ENCODE data around the gene GJC1. TPM values are rescaled to one million over a fixed set of nuclear protein-coding genes. Genes with fewer than 3 reads are reported as not detected.

The GJC1 gene
- 46.7 TPM for polyA plus RNA-seq (2013, experiment 1 of 2; ENCODE audit: insufficient read length)
- polyA plus RNA-seq (2013, experiment 2 of 2; ENCODE audit: insufficient read length) = 28.7 TPM

DNA sequence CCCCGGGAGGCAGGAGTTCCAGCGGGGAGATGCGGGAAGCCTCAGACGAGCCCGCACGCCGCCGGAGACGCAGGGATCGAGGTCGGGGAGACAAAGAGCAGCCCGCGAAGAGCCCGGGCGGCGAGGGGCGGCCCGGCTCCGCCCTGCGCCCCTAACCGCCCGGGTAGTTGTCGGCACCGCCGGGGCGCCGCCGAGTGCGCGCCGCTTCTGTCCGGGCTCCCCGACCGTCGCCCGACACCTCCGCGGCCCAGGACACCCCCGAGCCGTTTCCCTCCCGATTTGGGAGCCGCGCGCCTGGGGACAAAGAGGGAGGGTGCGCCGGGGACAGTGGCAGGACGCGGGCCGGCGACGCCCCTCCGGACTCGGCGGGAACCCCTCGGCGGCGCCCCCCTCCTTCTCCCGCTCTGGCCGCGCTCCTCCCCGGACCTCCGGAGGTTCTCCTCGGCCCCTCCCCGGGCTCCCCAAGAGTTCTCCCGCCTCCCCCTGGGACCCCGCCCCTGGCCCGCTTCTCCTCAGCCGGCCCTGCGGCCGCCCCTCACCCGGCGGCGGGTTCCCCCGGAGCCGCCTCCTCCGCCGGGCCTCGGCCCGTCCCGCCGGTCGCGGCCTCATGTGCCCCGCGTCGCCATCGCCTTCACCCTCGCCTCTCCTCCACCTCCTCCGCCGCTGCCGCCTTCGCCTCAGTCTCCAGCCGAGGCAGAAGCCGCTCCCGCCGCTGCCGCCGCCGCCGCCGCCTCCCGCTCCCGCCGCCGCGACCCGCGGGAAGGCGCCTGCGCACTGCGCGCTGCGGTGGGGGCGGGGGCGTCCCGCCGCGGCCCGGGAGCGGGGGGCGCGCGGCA lies at the start of gene GJC1:
TSS of gene GJC1 (minus strand) at position 765 of the 836 bp plus-strand sequence. CDS start 24,470 bp downstream, outside the sequence.
- peak; percentile 47 for DNase-seq

DNA sequence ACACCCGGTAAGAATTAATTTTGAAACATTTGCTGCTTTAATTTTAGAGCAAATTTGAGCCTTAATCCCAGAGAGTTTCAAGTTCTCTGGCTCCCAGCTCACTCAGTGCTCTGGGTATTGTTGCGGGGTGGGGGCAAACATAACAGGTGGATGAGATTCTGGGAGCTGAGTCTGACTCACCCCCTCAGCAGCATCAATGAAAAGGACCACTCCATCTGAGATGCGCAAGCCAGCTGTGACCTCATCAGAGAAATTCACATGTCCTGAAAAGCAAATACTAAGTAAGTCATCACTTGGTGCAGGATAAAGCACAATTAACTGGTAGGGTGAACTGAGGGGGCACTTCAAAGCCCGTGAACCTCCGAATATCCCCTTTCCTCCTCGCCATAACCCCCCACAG lies 49.3 kb upstream of the GJC1 start:
- no peak for DNase-seq

- DNase-seq = peak; percentile 49
Measured at GRCh38 chr17:44878627-44879221, 48.6 kb upstream of the GJC1 start.

DNA sequence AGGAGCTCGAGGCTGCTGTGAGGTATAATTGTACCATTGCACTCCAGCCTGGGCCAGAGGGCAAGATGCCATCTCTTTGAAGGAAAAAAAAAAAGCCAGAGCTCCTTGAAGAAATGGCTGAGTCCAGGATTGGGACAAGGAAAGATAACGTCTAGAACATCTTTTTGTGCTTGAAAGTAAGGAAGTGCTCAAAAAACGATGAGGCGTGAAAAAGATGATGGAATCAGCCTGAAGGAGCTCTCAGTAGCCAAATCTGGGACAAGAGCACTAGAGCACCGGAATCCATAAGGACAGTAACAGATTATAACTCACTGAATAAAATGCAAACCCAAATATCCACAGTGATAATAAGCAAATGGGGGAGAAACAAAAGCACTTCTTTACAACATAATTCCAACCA lies 47.0 kb upstream of the GJC1 start:
- no peak for DNase-seq

DNA sequence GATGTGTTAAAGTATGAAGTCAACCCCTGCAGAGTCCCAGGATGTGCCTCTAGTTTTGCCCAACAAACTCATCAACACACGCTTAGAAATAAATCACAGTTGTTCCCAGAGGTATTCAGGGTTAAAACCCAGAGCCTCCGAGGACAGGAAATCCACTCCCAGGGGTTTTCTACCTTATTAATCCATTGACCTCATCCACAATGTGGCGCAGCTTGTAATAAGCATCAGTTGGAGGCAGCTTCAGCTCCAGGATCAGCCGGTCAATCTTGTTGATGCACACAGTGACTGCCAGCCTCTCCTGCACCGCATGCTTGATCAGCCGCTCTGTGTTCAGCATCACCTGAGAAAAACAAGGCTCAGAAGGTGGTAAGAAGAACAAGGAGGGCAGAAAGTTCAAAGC lies 45.7 kb upstream of the GJC1 start:
- no peak for DNase-seq

- no peak for DNase-seq
Measured at GRCh38 chr17:44872131-44872768, 42.2 kb upstream of the GJC1 start.

GRCh38 chr17:44871556-44871955 lies 41.5 kb upstream of the GJC1 start:
- no peak for DNase-seq

DNA sequence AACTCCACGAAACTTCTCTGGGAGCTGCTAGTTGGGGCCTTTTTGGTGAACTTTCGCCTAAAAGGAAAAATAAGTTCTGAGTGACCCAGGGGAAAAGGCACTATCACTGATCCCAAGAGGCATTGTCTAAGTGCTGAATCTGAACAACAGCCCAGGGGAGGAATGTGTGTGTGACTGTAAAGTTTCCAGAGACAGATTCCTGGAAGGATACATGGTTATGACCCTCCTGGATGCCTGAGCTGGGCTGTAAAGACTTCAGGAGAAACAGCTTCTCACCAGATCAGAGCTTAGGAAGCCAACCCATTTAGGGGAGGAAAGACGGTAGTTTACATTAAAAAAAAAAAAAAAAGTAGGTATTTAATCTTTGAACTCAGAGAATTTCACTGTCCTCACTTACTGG lies 37.8 kb upstream of the GJC1 start:
- peak; percentile 10 for DNase-seq

DNA sequence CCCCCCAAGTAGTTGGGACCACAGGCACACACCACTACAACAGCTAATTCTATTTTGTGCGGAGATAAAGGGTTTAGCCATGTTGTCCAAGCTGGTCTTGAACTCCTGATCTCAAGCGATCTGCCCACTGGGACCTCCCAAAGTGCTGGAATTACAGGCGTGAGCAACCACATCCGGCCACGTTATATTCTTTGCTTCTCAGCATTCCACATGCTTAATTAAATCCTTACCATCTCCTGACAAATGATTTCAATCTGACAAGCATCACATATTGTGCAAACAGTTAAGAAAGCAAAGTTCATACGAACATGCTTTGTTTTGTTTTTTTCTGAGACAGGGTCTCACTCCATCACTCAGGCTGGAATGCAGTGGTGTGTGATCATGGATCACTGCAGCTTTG lies 35.8 kb upstream of the GJC1 start:
- peak; percentile 73 for DNase-seq

- peak; percentile 69 for DNase-seq
Measured at GRCh38 chr17:44865231-44865660, 35.2 kb upstream of the GJC1 start.

GRCh38 chr17:44864831-44865230 lies 34.7 kb upstream of the GJC1 start:
- no peak for DNase-seq

DNA sequence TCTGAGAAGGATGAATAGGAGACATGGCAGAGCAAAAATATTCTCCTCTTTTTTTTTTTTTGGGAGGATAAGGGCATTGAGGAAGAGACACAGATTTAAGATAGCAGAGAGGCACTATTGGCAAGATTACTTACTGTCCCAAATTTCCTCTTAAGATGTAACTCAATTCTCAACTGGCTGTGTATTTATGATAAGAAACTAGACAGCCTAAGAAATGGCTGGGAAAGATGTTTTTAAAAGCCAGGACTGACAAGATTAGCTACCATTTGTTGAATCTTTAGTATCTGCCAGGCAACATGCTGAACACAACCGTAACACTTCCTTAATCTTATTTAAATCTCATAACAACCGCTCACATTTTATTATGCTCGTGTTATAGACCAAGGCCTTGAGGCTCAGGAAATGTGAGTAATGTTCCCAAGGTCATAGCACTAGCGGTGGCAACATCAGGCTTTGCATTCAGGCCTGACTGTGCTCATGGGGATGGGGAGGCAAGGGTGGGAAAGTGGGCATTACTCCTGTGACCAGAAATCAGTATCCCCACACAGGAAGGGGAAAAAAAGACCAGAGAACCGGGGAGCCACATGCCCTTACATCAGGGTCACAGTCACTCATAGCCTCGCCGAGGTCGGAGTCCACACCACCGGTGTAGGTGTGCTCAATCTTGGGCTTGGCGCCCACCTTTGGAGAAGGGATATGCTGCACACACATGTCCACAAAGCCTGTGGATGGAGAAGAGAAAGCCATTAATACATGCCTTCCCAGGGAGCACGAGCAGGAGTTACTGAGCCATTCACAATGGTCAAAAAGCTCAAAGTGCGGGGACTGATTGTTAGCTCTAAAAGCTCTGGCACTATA lies 33.2 kb upstream of the GJC1 start:
- DNase-seq = no peak

DNA sequence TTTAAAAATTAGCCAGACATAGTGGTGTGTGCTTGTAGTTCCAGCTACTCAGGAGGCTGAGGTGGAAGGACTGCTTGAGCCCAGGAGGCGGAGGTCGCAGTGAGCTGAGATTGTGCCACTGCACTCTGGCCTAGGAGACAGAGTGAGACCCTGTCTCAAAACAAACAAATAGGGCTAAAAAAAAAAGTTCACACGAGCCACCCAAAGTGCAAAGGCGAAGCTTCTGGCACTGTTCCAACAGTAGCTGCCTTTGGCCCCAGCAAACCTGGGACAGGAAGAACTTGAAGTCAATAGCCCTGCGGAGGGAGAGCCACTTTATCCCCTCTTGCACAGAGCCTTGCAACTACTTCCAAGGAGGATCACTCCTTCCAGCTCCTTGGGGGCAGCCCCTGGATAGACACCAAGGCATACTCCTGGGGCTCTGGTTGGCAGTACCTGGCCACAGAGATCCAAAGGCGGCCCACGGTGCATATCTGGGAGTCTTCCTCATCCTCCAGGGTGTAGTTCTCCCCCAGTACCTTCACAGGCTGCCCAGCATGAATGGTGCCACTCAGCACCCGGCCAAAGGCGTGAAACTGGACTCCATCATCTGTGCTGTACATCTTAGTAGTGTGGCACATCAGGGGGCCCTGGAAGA lies 32.3 kb upstream of the GJC1 start:
- DNase-seq = no peak

DNA sequence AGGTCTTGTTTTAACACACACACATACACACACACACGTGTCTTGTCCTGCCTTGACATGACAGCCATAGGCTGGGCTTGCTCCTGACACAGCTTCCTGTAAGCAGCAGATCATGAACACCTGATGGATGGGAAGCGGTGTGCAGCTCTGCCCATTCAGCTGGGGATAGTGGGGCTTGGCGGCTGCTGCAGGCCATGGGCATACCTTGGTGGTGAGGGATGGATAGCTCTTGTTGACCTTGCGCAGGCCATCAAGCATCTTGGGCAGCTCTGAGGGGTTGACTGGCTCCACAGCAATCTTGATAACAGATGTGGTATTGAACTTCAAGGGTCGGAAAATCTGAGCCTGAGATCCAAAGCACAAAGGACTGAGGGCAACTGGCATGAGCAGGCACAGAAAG lies 29.6 kb upstream of the GJC1 start:
- DNase-seq = no peak

GRCh38 chr17:44854192-44854591 lies 24.1 kb upstream of the GJC1 start:
- no peak for DNase-seq

DNA sequence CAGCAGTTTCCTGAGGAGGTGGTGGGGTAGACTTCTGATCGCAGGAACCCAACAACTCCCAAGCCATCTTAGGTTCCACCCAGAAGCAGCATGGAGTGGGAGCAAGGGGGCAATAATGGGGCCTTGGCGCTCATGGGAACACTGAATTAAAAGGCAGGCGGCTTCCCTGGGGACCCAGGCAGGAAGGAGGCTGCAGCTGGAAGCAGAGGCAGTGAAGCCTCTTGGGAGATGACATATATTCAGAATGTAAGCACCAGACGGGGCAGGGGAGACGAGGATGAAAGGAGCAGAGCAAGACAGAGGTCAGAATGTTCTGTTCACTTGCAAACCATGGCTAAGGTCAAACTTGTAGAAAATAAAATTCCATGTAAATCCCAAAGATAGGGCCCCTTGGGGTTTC lies 20.5 kb upstream of the GJC1 start:
- DNase-seq = no peak

- no peak for DNase-seq
Measured at GRCh38 chr17:44850025-44850424, 19.9 kb upstream of the GJC1 start.

DNA sequence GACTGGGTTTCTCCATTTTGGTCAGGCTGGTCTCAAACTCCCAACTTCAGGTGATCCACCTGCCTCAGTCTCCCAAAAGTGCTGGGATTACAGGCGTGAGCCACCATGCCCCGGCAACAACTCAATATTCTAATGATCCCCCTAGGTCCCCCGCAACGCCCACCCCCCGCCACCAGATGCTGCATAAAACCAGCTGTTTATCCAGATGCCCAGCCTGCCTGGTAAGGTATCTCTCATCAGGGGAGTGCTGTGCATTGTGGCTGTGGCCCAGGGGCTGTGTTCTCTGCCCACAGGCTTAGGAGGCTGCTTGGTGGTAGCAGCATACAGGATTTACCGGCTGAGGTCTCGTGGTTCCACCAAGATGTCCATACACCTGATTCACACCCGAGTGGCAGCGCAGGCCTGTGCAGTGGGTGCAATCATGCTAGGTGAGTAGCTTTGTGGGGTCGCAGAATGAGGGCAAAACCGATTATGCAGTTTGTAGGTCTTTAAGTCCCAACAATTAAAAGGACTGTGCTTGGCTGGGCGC lies 18.9 kb upstream of the GJC1 start:
- no peak for DNase-seq

DNA sequence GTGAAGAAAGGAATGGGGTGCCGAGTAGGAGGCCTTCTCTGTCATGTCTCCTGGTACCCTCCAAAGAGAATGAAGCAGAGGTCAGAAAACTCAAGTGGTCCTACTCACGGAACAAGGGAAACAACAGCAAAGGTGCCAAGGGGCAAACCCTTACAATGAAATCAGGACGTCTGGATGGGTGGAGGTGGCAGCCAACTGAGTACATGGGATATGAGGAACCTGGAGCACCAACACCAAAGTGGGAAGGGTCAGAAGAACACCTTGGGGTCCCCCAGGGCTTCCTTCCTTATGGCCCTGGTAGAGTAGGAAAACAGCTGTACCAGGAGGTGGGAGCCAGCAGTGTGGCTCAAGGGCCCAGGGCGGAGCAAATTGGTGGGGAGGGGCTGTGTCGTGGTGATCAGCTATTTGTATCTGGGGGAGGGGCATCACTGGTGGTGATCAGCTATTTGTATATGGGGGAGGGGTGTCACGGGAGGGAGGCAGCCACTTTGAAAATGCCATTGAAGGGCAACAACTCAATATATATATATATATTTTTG lies 18.2 kb upstream of the GJC1 start:
- DNase-seq = no peak

GRCh38 chr17:44847586-44847985 lies 17.5 kb upstream of the GJC1 start, which contains the start of gene HIGD1B:
Gene HIGD1B, plus strand, starts transcription at chr17:44847883. Its CDS starts 270 bp downstream, at chr17:44848153.
- no peak for DNase-seq

DNA sequence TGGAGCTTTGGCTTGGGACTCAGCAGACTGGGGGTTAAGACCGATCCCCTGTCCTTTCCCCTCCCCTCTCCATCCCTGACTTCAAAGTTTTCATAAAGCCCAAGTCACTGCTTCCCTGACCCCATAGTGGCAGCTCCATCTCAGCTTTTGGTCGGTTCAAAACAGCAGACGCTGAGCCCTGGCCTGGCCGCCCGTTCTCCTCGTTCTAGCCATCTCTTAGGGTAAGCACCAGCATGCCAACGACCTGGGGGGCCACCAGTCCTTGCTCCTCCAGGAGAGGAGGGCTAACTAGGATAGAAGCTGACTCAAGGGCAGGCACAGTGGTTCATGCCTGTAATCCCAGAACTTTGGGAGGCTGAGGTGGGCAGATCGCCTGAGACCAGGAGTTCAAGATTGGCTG lies 16.1 kb upstream of the GJC1 start:
- no peak for DNase-seq
